SK-N-SH (cell line): ENCODE measurements around the gene BRPF3. TPM values are rescaled to one million over a fixed set of nuclear protein-coding genes. Genes with fewer than 3 reads are reported as not detected.

Source experiments
- CTCF ChIA-PET: fragments of 300-600, 350-600 bp; formaldehyde crosslinking; extraction: SDS; loops from one replicate; lab custom pipeline; 2021; lab: Yijun Ruan, JAX
- POLR2A ChIA-PET: fragments of 350-600 bp; sonication (Branson Sonifier 250); formaldehyde crosslinking; extraction: SDS; loops from one replicate; lab custom pipeline; 2020; ENCODE audit warnings: antibody characterized with exemption, inconsistent platforms; lab: Yijun Ruan, JAX
- DNase-seq: peaks from one replicate; pipeline ENCODE4 v3.0.0; 2012
- H2AFZ ChIP-seq: fragments of 200-600 bp; sonication (generic); 2 replicates; pipeline ENCODE4 v1.8.1; 2016; ENCODE audit warnings: antibody characterized with exemption, mild to moderate bottlenecking, low read depth
- H3F3A ChIP-seq: fragments of 200-600 bp; sonication (generic); replicated peaks from 2 replicates; pipeline ENCODE3; 2016; ENCODE audit warnings: antibody characterized with exemption, mild to moderate bottlenecking; ENCODE audit not compliant: insufficient read depth
- H3K27ac ChIP-seq, 2 experiments: fragments of 200-500 bp in 1 of 2; fragments of 200-600 bp in 1 of 2; sonication (Bioruptor generic) in 1 of 2; sonication (generic), shearing (Covaris generic) in 1 of 2; 2 replicates each; pipeline versions ENCODE4 v1.5.1 to v1.6.1; 2014 to 2016; ENCODE audit warnings: low read depth in 2 of 2, inconsistent platforms in 1 of 2, low read length in 1 of 2, mild to moderate bottlenecking in 1 of 2, mixed read lengths in 1 of 2
- H3K27me3 ChIP-seq: fragments of 200-600 bp; sonication (generic), shearing (Covaris generic); 2 replicates; pipeline ENCODE4 v1.6.1; 2016; ENCODE audit warnings: mixed run types; ENCODE audit not compliant: insufficient read depth
- H3K36me3 ChIP-seq, 2 experiments: fragments of 200-500 bp in 1 of 2; fragments of 200-600 bp in 1 of 2; sonication (Bioruptor generic) in 1 of 2; sonication (generic) in 1 of 2; replicated peaks in 1 of 2; 2 replicates each; pipeline versions ENCODE3 to v1.5.1; 2014 to 2016; ENCODE audit warnings: low read length in 1 of 2, mild to moderate bottlenecking in 1 of 2; ENCODE audit not compliant: insufficient read depth in 2 of 2, control insufficient read depth in 1 of 2
- H3K4me1 ChIP-seq, 2 experiments: fragments of 200-500 bp in 1 of 2; fragments of 200-600 bp in 1 of 2; sonication (Bioruptor generic) in 1 of 2; sonication (generic), shearing (Covaris generic) in 1 of 2; 2 replicates each; pipeline versions ENCODE4 v1.5.1 to v1.6.1; 2014 to 2016; ENCODE audit warnings: low read depth in 1 of 2, low read length in 1 of 2, mixed run types in 1 of 2; ENCODE audit not compliant: insufficient read depth in 2 of 2, control insufficient read depth in 1 of 2
- H3K4me2 ChIP-seq: fragments of 200-600 bp; sonication (generic), shearing (Covaris generic); 2 replicates; pipeline ENCODE4 v1.6.1; 2017; ENCODE audit warnings: mixed run types
- H3K4me3 ChIP-seq, 2 experiments: fragments of 200-500 bp in 1 of 2; fragments of 200-600 bp in 1 of 2; sonication (Bioruptor generic) in 1 of 2; sonication (generic), shearing (Covaris generic) in 1 of 2; 2 replicates each; pipeline versions ENCODE4 v1.5.1 to v1.8.1; 2014 to 2016; ENCODE audit warnings: low read depth in 2 of 2, inconsistent platforms in 1 of 2, low read length in 1 of 2, mild to moderate bottlenecking in 1 of 2, mixed read lengths in 1 of 2, moderate library complexity in 1 of 2
- H3K79me2 ChIP-seq: fragments of 200-600 bp; sonication (generic); 2 replicates; pipeline ENCODE4 v1.8.1; 2017; ENCODE audit warnings: mild to moderate bottlenecking; ENCODE audit not compliant: insufficient read depth
- H3K9ac ChIP-seq: fragments of 200-600 bp; sonication (generic); 2 replicates; pipeline ENCODE4 v1.6.1; 2017; ENCODE audit warnings: mixed run types
- H3K9me2 ChIP-seq: fragments of 200-600 bp; sonication (generic); 2 replicates; pipeline ENCODE4 v1.6.1; 2017; ENCODE audit warnings: mixed run types
- H3K9me3 ChIP-seq: fragments of 200-600 bp; sonication (generic); 2 replicates; pipeline ENCODE4 v1.6.1; 2017; ENCODE audit warnings: mixed run types, mild to moderate bottlenecking, moderate library complexity
- H4K20me1 ChIP-seq: fragments of 200-600 bp; sonication (generic); 2 replicates; pipeline ENCODE4 v1.6.1; 2017; ENCODE audit warnings: mild to moderate bottlenecking, mixed run types; ENCODE audit not compliant: insufficient read depth
- ELF1 ChIP-seq: IDR thresholded peaks from 2 replicates; pipeline ENCODE4 v1.4.0; 2012
- FOSL2 ChIP-seq: IDR thresholded peaks from 2 replicates; pipeline ENCODE4 v1.4.0; 2012; ENCODE audit warnings: low read depth, mild to moderate bottlenecking, moderate library complexity, borderline replicate concordance
- FOXM1 ChIP-seq: IDR thresholded peaks from 2 replicates; pipeline ENCODE4 v1.4.0; 2012; ENCODE audit warnings: low read depth, mild to moderate bottlenecking
- GATA2 ChIP-seq: sonication (generic); formaldehyde crosslinking; IDR thresholded peaks from 2 replicates; pipeline ENCODE4 v1.5.0; 2020; ENCODE audit warnings: mild to moderate bottlenecking, missing genetic modification reagents
- IRF3 ChIP-seq: fragments of 150-350 bp; IDR thresholded peaks from 2 replicates; pipeline ENCODE4 v1.6.1; 2016; ENCODE audit warnings: mild to moderate bottlenecking, low read depth, low read length
- MEF2A ChIP-seq: IDR thresholded peaks from 2 replicates; pipeline ENCODE4 v1.4.0; 2012; ENCODE audit warnings: low read depth, borderline replicate concordance
- MXI1 ChIP-seq: IDR thresholded peaks from 2 replicates; pipeline ENCODE4 v1.6.1; 2012; ENCODE audit warnings: mild to moderate bottlenecking, low read depth, low read length, improper control_type of control experiment
- NFIC ChIP-seq: IDR thresholded peaks from 2 replicates; pipeline ENCODE4 v1.4.0; 2012; ENCODE audit warnings: borderline replicate concordance
- NRF1 ChIP-seq: IDR thresholded peaks from 2 replicates; pipeline ENCODE4 v1.6.1; 2012; ENCODE audit warnings: low read depth, mild to moderate bottlenecking, low read length
- PBX3 ChIP-seq: IDR thresholded peaks from 2 replicates; pipeline ENCODE4; 2012
- RCOR1 ChIP-seq: fragments of 150-350 bp; IDR thresholded peaks from 2 replicates; pipeline ENCODE4 v1.6.1; 2017; ENCODE audit warnings: antibody characterized with exemption, low read length
- REST ChIP-seq: IDR thresholded peaks from 2 replicates; pipeline ENCODE4 v1.6.1; 2012; ENCODE audit warnings: mild to moderate bottlenecking, low read depth, low read length, moderate library complexity
- RXRA ChIP-seq: IDR thresholded peaks from 2 replicates; pipeline ENCODE4 v1.4.0; 2012; ENCODE audit warnings: low read depth, mild to moderate bottlenecking, borderline replicate concordance
- SIN3A ChIP-seq: IDR thresholded peaks from 2 replicates; pipeline ENCODE4 v1.6.1; 2012; ENCODE audit warnings: low read depth, mild to moderate bottlenecking, low read length, moderate library complexity, borderline replicate concordance
- ZBTB33 ChIP-seq: IDR thresholded peaks from 2 replicates; pipeline ENCODE4 v1.4.0; 2012; ENCODE audit warnings: low read depth, borderline replicate concordance
- WGBS: methylation state at CpG from one replicate; pipeline ENCODE4 v1.1.6; 2017; ENCODE audit warnings: low lambda C conversion rate; 5-methylcytosine and 5-hydroxymethylcytosine counted together
- polyA plus RNA-seq, 3 experiments: library from polyadenylated mRNA; depleted of rRNA; stranded (reverse); fragments of >200 nt; gene quantifications; 2 replicates each; pipeline ENCODE4 v1.2.3, GENCODE V29; 2012

Gene BRPF3
- polyA plus RNA-seq, 1 of the 3 experiments (the other 2 are of a cell fraction): 15.4 TPM

- POLR2A ChIA-PET: no interaction called here
- H3K4me2 ChIP-seq: no peak overlapping the region
- H3K36me3 ChIP-seq: peaks cover 0 to 25% of the 10 kb centered on the region in 2 experiments
- no peak overlapping the region for H3K27ac ChIP-seq
- no peaks in the 10 kb centered on the region for H3K4me1 ChIP-seq
- no peak overlapping the region for H3K4me3 ChIP-seq
- H2AFZ ChIP-seq: no peak overlapping the region
- no peaks in the 10 kb centered on the region for H3K27me3 ChIP-seq
- TF ChIP-seq MEF2A: no peak
- no peak for TF ChIP-seq SIN3A
- TF ChIP-seq PBX3: no peak
- TF ChIP-seq RCOR1: no peak
- no peak for TF ChIP-seq GATA2
- no peak for TF ChIP-seq ZBTB33
- TF ChIP-seq NRF1: no peak
- no peak for TF ChIP-seq NFIC
- no peak for TF ChIP-seq ELF1
- H3K9me3 ChIP-seq: no peaks in the 10 kb centered on the region
- H4K20me1 ChIP-seq: no peaks in the 10 kb centered on the region
- CTCF ChIA-PET: interaction anchor here (1.5 kb wide), 1 partner anchor 9 kb away, joined by 6 read pairs; no protein-coding TSS in a partner anchor
- H3K9me2 ChIP-seq: no peaks in the 10 kb centered on the region
- H3F3A ChIP-seq: no peaks in the 10 kb centered on the region
- DNase-seq: no peak
- WGBS: 97% methylated on average over 17 of the region's 17 CpGs
- H3K9ac ChIP-seq: no peak overlapping the region
- no peaks in the 10 kb centered on the region for H3K79me2 ChIP-seq
Observed at GRCh38 chr6:36235862-36236261, 39.3 kb downstream of the BRPF3 start.

- Histone ChIP-seq H3K4me2 (no peak overlapping the region), H3K9ac (no peak overlapping the region), H3K27ac (no peak overlapping the region), H4K20me1 (no peaks in the 10 kb centered on the region), H3K36me3 (no peaks in the 10 kb centered on the region), H3K9me3 (no peaks in the 10 kb centered on the region), H3K27me3 (no peaks in the 10 kb centered on the region), H3K4me3 (no peak overlapping the region), H3K79me2 (no peaks in the 10 kb centered on the region), H3K9me2 (no peaks in the 10 kb centered on the region), H2AFZ (no peak overlapping the region), H3F3A (no peaks in the 10 kb centered on the region), H3K4me1 (peaks cover 0 to 4% of the 10 kb centered on the region in 2 experiments; a peak in 1 of 4 replicates)
- CTCF ChIA-PET: no interaction called here
- POLR2A ChIA-PET: no interaction called here
- 80% methylated on average over 5 of the region's 5 CpGs for WGBS
- DNase-seq: no peak
- TF ChIP-seq FOSL2: no peak
- no peak for TF ChIP-seq REST
- TF ChIP-seq IRF3: no peak
- TF ChIP-seq FOXM1: no peak
- no peak for TF ChIP-seq MXI1
- no peak for TF ChIP-seq ZBTB33
- TF ChIP-seq RXRA: no peak
- TF ChIP-seq RCOR1: no peak
Observed at GRCh38 chr6:36239774-36240173, 43.2 kb downstream of the BRPF3 start.
